ENCODE measurements around the gene PPME1. TPM values are rescaled to one million over a fixed set of nuclear protein-coding genes. Genes with fewer than 3 reads are reported as not detected.

PPME1 gene
- total and polyA plus RNA-seq, 2 of the 4 experiments (the other 2 are of a cell fraction), result 42.3 to 89.5 TPM

DNA sequence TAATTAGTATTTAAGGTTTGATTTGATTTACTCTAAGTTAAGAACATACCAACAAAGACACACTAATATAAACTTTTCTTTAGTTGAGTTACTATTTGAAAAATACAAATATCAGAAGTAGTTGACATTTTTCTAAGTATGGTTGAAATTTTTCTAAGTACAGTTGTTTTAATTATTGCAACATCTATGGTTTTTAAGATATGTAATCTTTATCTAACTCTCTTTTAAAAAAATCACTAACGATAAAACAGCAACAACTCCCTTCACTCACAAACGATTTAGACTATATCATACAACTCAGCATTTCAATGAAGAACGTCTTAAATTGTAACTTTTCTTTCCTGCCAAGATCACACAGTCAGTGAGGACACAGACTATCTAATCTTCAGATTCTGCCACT lies 2.3 kb upstream of the PPME1 start:
- dilution Hi-C loops (cut with HindIII; ENCODE audit: low sequenced_read_pairs, unreplicated experiment), result no loop called here
- 100% methylated on average over 2 of the region's 3 CpGs; no CpG with 5 or more reads in 1 of the 2 experiments for WGBS, 2 experiments (ENCODE audit: extremely low coverage in 2 of 2, insufficient read length in 1 of 2)
- no peak overlapping the region for H3K9ac ChIP-seq (ENCODE audit: low read depth, low read length)
- no peak overlapping the region for H4K91ac ChIP-seq (ENCODE audit: insufficient read depth, low read depth, low read length)
- DNase-seq (no peak), ATAC-seq (ENCODE audit: low read depth) (no peak)
- no peak overlapping the region for H3K4me3 ChIP-seq (ENCODE audit: insufficient read depth, low read depth, low read length)
- no peak overlapping the region for H4K5ac ChIP-seq (ENCODE audit: low read depth, low read length)
- peaks cover 7% of the 10 kb centered on the region for H3K4me1 ChIP-seq (ENCODE audit: control insufficient read depth, insufficient read depth, low read length)
- H2BK20ac ChIP-seq (ENCODE audit: low read depth, low read length), result no peak overlapping the region
- ChIA-PET POLR2A (ENCODE audit: unreplicated experiment) (no interaction called here), CTCF (no interaction called here)
- H3K56ac ChIP-seq (ENCODE audit: extremely low read depth, insufficient read depth, low read length), result no peak overlapping the region
- H3K23ac ChIP-seq (ENCODE audit: low read depth, low read length), result no peak overlapping the region; the same call in 1 of the 2 replicates
- H2BK5ac ChIP-seq (ENCODE audit: low read depth, low read length, poor library complexity, severe bottlenecking), result no peak overlapping the region
- no peaks in the 10 kb centered on the region for H3K9me3 ChIP-seq (ENCODE audit: control insufficient read depth, insufficient read depth, low read length)
- peaks cover 9% of the 10 kb centered on the region for H3K36me3 ChIP-seq (ENCODE audit: control insufficient read depth, insufficient read depth, low read length)
- H2AFZ ChIP-seq (replicated peaks; ENCODE audit: low read length, poor library complexity), result no peak overlapping the region
- no peak overlapping the region for H3K4ac ChIP-seq (ENCODE audit: low read depth, low read length)
- no peak overlapping the region; the same call in 1 of the 2 replicates for H2AK5ac ChIP-seq (ENCODE audit: low read depth, low read length)
- intact Hi-C loops (cut with micrococcal nuclease), result no loop called here
- TF ChIP-seq RCOR1 (IDR thresholded peaks at IDR 0.05; ENCODE audit: insufficient replicate concordance, low read length), result no peak
- TF ChIP-seq CEBPB (IDR thresholded peaks at IDR 0.05; ENCODE audit: low read depth, low read length), result peak; percentile 41; the same call in 1 of the 2 replicates
- H3K9me1 ChIP-seq (ENCODE audit: insufficient read depth, low read length), result peaks cover 3% of the 10 kb centered on the region; the same call in 1 of the 2 replicates
- no peaks in the 10 kb centered on the region for H4K20me1 ChIP-seq (ENCODE audit: insufficient read depth, low read length)
- H3K18ac ChIP-seq (ENCODE audit: low read depth, low read length), result no peak overlapping the region
- no TSS peak for BruUV-seq (replicated peaks)
- H3K4me2 ChIP-seq (ENCODE audit: low read depth, low read length), result peak overlapping the region; percentile 27
- H2AK9ac ChIP-seq (replicated peaks; ENCODE audit: low read depth, low read length, poor library complexity), result no peak overlapping the region
- in situ Hi-C loops (cut with MboI; ENCODE audit: low sequenced_read_pairs), result no loop called here
- no peak overlapping the region for H4K8ac ChIP-seq (ENCODE audit: low read depth in 2 of 2, low read length in 2 of 2)
- H3K27ac ChIP-seq (ENCODE audit: insufficient read depth, low read length), result no peak overlapping the region
- no peak overlapping the region for H3K14ac ChIP-seq (replicated peaks; ENCODE audit: low read depth, low read length)
- H3K79me1 ChIP-seq (ENCODE audit: low read depth in 1 of 2, low read length in 2 of 2), result peaks cover 27 to 51% of the 10 kb centered on the region in 2 experiments
- H2BK120ac ChIP-seq (ENCODE audit: low read depth, low read length), result no peak overlapping the region
- no peak overlapping the region for H2BK15ac ChIP-seq (ENCODE audit: low read depth, low read length)
- no peaks in the 10 kb centered on the region for H3K27me3 ChIP-seq (ENCODE audit: control insufficient read depth, insufficient read depth, low read length)
